ENCODE results near the gene ANKRD44. TPM values are rescaled to one million over a fixed set of nuclear protein-coding genes. Genes with fewer than 3 reads are reported as not detected.

ANKRD44 gene
- total RNA-seq, 1 experiment from 2014 or later = 0.85 TPM

DNA sequence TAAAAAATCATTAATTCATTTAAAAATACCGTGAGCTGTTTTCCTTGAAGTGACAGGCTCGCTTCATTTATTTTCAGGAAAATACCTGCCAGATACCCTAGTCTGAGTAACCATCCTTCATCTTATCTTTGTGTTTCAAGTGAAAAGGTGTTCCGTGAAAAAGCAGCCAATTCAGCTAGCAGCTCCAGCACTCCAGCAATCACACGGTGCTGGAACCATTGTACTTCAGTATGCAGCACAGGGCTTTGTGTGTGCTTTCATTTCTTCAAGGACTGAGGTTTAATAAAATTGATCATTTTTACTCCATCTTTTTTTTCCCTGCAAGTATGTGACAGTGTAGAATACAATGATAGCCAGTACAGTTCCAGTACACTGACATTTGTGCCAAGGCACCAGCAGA lies 344.9 kb downstream of the ANKRD44 start:
- no peaks in the 10 kb centered on the region for H3K36me3 ChIP-seq
- H3K4me1 ChIP-seq = no peaks in the 10 kb centered on the region
- DNase-seq = no peak
- no peak overlapping the region for H3K4me3 ChIP-seq
- no peaks in the 10 kb centered on the region for H3K9me3 ChIP-seq (replicated peaks)
- H3K27me3 ChIP-seq = no peaks in the 10 kb centered on the region
- H3K27ac ChIP-seq = no peak overlapping the region

DNA sequence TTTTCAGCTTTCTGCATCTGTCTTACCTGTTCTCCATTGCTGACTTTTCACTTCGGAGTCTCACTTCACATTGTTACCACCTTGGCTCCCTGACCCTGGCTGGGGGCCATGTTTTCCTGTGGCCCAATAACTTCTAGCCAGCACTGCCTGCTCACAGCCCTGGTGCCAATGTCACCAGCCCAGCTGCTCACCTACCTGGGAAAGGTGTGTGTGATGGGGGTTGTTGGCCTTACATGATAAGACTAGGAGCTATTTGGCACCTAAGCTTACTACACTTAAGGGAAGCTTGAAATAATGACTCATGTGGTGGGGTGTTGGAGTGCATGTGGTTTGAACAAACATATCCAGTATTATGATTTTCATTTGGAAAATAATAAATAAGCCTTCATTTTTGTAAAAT lies 346.6 kb downstream of the ANKRD44 start:
- no peaks in the 10 kb centered on the region for H3K36me3 ChIP-seq
- H3K4me1 ChIP-seq = no peaks in the 10 kb centered on the region
- no peak for DNase-seq
- no peaks in the 10 kb centered on the region for H3K27me3 ChIP-seq
- H3K9me3 ChIP-seq (replicated peaks) = no peaks in the 10 kb centered on the region
- no peak overlapping the region for H3K4me3 ChIP-seq
- H3K27ac ChIP-seq = no peak overlapping the region

GRCh38 chr2:196963043-196963442 lies 347.5 kb downstream of the ANKRD44 start:
- H3K4me1 ChIP-seq = no peaks in the 10 kb centered on the region
- H3K27me3 ChIP-seq = no peaks in the 10 kb centered on the region
- H3K36me3 ChIP-seq = no peaks in the 10 kb centered on the region
- no peak for DNase-seq
- no peak overlapping the region for H3K27ac ChIP-seq
- no peak overlapping the region for H3K4me3 ChIP-seq
- H3K9me3 ChIP-seq (replicated peaks) = no peaks in the 10 kb centered on the region

DNA sequence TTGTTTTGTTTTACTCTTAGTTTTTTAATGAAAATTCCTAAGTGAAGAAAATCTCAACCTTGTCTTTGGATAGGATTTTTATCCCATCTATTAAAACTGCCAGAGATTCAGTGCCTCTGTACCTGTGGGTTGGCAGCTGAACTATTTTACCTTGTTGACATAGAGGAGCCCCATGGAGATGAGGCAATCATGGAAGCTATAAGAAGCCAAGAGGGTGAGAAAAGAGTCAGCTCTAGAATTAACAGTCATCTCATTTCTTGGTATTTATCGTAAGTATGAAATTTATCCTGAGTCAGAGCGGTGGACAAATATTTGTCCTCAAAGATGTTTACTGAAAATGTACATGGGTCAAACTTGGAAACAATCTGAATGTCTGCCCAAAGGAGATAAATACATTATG lies 348.3 kb downstream of the ANKRD44 start:
- Histone ChIP-seq H3K4me1 (no peaks in the 10 kb centered on the region), H3K27me3 (no peaks in the 10 kb centered on the region), H3K36me3 (no peaks in the 10 kb centered on the region), H3K9me3 (replicated peaks) (no peaks in the 10 kb centered on the region), H3K27ac (no peak overlapping the region), H3K4me3 (no peak overlapping the region)
- DNase-seq = no peak

DNA sequence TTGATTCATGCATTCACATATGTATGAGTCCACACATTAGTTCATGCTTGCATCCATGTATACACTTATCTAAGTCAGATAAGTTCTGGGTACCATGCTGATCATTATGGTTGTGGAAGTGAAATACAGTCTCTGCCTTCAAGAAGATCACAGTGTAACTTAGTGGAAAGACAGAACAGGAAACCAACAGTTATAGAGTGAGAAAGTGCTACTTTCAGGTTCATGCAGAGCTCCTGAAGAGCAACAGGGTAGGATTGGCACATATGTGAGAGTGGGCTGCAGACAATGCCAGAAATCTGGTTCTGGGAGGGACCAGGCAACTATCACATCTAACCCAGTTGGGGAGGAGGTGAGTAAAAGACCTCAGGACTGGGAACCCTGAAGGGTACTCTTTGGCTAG lies 348.7 kb downstream of the ANKRD44 start:
- H3K27me3 ChIP-seq = no peaks in the 10 kb centered on the region
- no peak for DNase-seq
- no peaks in the 10 kb centered on the region for H3K4me1 ChIP-seq
- H3K36me3 ChIP-seq = no peaks in the 10 kb centered on the region
- no peaks in the 10 kb centered on the region for H3K9me3 ChIP-seq (replicated peaks)
- H3K4me3 ChIP-seq = no peak overlapping the region
- no peak overlapping the region for H3K27ac ChIP-seq

DNA sequence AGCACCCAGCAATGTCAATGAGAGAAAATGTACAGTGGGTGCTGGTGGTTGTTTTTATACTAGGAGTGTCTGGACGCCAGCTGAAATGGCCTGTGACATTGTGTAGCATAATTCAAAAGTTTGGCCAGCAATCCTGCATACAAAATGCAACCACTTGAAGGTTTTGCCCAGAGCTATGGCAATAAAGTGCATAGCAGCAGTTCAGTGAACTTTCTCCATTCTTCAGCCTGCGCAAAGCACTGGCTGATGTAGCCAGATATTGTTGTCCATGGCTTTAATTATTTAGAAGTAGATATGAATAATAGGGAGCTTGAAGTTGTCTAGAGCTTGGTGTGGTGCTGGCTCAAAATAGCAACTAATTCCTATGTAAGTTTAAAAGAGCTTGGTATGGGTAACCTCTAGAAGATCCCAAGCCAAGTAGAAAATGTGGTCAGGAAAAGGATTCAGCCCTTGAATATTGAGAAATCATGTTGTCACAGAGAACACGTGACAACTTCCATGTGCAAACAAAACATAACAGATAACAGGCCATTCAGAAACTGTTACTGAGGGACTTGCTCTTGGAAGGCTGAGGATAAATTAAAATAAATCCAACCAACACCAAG lies 350.7 kb downstream of the ANKRD44 start:
- Histone ChIP-seq H3K27ac (no peak overlapping the region), H3K27me3 (no peaks in the 10 kb centered on the region), H3K9me3 (replicated peaks) (no peaks in the 10 kb centered on the region), H3K36me3 (no peaks in the 10 kb centered on the region), H3K4me3 (no peak overlapping the region), H3K4me1 (no peaks in the 10 kb centered on the region)
- DNase-seq = no peak

GRCh38 chr2:196959281-196959680 lies 351.3 kb downstream of the ANKRD44 start:
- H3K4me1 ChIP-seq = no peaks in the 10 kb centered on the region
- H3K27ac ChIP-seq = no peak overlapping the region
- H3K9me3 ChIP-seq (replicated peaks) = no peaks in the 10 kb centered on the region
- DNase-seq = no peak
- no peaks in the 10 kb centered on the region for H3K27me3 ChIP-seq
- H3K36me3 ChIP-seq = no peaks in the 10 kb centered on the region
- H3K4me3 ChIP-seq = no peak overlapping the region

DNA sequence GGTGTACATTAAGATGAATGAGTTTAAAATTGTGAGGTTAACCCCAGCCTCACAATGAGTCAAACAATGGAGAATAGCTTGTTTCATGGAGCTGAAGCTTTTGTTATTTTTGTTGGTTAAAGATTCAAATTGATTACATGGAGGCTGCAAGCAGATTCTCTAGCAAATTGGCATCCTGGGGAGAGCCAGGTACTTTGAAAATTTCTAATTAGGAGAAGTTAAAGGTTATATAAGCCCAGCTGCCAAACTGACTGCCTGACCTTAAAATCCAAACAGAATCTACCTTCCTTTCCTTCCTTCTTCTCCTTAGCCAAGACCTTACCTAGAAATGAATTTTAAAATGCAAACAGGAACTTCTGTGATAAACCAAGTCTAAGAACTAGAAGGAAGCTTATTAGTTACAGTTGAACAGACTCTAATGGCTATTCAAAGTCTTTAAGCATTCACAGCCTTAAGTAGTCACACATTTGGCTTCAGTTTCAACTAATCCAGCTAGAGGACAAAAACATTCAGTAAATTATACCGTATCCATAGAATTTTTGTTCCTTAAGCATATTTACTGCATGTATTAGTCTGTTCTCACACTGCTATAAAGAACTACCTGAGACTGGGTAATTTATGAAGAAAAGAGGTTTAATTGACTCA lies 352.6 kb downstream of the ANKRD44 start:
- Histone ChIP-seq H3K9me3 (replicated peaks) (no peaks in the 10 kb centered on the region), H3K27ac (no peak overlapping the region), H3K27me3 (no peaks in the 10 kb centered on the region), H3K36me3 (no peaks in the 10 kb centered on the region), H3K4me3 (no peak overlapping the region), H3K4me1 (no peaks in the 10 kb centered on the region)
- no peak for DNase-seq

DNA sequence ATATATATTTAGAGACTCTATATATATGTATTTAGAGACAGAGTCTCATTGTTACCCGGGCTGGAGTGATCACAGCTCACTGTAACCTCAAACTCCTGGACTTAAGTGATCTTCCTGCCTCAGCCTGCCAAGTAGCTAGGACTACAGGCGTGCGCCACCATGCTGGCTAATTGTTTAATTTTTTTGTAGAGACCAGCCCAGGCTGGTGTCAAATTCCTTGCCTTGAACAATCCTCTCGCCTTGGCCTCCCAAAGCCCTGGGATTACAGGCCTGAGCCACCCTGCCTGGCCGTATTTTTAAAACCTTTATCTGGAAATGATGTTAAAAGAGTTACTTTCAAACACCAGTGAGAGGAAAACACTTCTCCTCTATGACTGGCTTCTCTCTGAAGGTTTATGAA lies 353.1 kb downstream of the ANKRD44 start:
- peak; percentile 6 to 28 for DNase-seq
- H3K27ac ChIP-seq = no peak overlapping the region
- H3K4me3 ChIP-seq = no peak overlapping the region
- H3K36me3 ChIP-seq = no peaks in the 10 kb centered on the region
- no peaks in the 10 kb centered on the region for H3K4me1 ChIP-seq
- H3K9me3 ChIP-seq (replicated peaks) = no peaks in the 10 kb centered on the region
- no peaks in the 10 kb centered on the region for H3K27me3 ChIP-seq

- no peaks in the 10 kb centered on the region for H3K9me3 ChIP-seq (replicated peaks)
- H3K27ac ChIP-seq = no peak overlapping the region
- no peaks in the 10 kb centered on the region for H3K27me3 ChIP-seq
- DNase-seq = no peak
- no peak overlapping the region for H3K4me3 ChIP-seq
- no peaks in the 10 kb centered on the region for H3K36me3 ChIP-seq
- no peaks in the 10 kb centered on the region for H3K4me1 ChIP-seq
Observed at GRCh38 chr2:196956069-196956468, 354.5 kb downstream of the ANKRD44 start.

DNA sequence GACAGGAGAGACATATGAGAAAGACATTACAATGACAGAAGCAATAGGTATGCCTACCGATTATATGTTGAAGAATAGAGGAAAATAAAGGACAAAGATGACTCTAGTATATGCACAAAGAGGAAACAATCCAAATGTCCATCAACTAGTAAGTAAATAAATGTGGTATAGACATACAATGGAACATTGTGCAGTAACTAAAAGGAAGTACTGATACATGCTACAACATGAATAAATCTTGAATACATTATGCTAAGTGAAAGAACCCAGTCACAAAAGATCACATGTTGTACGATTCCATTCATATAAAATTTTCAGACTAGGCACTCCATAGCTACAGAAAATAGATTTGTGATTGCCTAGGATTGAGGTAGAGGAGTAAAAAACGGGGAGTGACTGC lies 355.5 kb downstream of the ANKRD44 start:
- DNase-seq = no peak
- H3K4me1 ChIP-seq = no peaks in the 10 kb centered on the region
- no peak overlapping the region for H3K4me3 ChIP-seq
- H3K36me3 ChIP-seq = no peaks in the 10 kb centered on the region
- H3K9me3 ChIP-seq (replicated peaks) = no peaks in the 10 kb centered on the region
- no peaks in the 10 kb centered on the region for H3K27me3 ChIP-seq
- no peak overlapping the region for H3K27ac ChIP-seq

GRCh38 chr2:196954001-196954400 lies 356.6 kb downstream of the ANKRD44 start:
- Histone ChIP-seq H3K36me3 (no peaks in the 10 kb centered on the region), H3K27ac (no peak overlapping the region), H3K4me3 (no peak overlapping the region), H3K27me3 (no peaks in the 10 kb centered on the region), H3K4me1 (no peaks in the 10 kb centered on the region), H3K9me3 (replicated peaks) (no peaks in the 10 kb centered on the region)
- no peak for DNase-seq

DNA sequence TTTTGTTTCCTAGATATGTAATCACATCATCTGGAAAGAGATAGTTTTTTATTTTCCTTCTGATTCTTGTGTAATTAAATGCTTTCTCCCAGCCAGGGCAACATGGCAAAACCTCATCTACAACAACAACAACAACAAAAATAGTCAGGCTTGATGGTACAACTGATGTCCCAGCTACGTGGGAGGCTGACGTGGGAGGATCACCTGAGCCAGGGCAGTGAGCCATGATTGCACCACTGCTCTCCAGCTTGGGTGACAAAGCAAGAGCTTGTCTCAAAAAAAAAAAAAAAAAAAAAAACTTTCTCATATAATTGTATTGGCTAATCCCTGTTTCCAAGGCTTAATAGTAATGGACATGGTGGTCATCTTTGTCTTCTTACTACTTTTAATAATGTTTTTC lies 357.6 kb downstream of the ANKRD44 start:
- Histone ChIP-seq H3K9me3 (replicated peaks) (no peaks in the 10 kb centered on the region), H3K4me1 (no peaks in the 10 kb centered on the region), H3K27ac (no peak overlapping the region), H3K36me3 (no peaks in the 10 kb centered on the region), H3K27me3 (no peaks in the 10 kb centered on the region), H3K4me3 (no peak overlapping the region)
- no peak for DNase-seq

- H3K27ac ChIP-seq = no peak overlapping the region
- no peaks in the 10 kb centered on the region for H3K27me3 ChIP-seq
- H3K36me3 ChIP-seq = no peaks in the 10 kb centered on the region
- no peak for DNase-seq
- H3K4me3 ChIP-seq = no peak overlapping the region
- H3K4me1 ChIP-seq = no peaks in the 10 kb centered on the region
- H3K9me3 ChIP-seq (replicated peaks) = no peaks in the 10 kb centered on the region
Observed at GRCh38 chr2:196951973-196952372, 358.6 kb downstream of the ANKRD44 start.

DNA sequence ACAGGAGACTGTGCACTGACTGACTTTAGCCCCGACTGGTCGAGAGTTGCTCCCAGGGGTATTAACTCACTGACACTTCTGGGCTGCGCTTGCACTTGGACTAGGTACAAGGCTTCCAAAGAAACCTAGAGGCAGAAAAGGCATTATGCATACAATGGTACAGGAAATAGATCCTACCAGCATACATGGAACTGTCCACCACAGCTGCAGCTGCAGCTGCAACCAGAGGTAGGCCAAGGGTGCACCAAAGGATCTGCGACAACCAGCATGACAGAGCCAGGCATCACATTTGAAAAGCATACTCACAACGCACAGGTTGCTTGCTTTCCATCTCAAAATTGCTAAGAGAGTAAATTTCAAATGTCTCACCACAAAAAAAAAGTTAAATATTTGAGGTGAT lies 361.5 kb downstream of the ANKRD44 start:
- H3K27ac ChIP-seq = no peak overlapping the region
- H3K27me3 ChIP-seq = no peaks in the 10 kb centered on the region
- DNase-seq = no peak
- no peak overlapping the region for H3K4me3 ChIP-seq
- no peaks in the 10 kb centered on the region for H3K9me3 ChIP-seq (replicated peaks)
- H3K36me3 ChIP-seq = no peaks in the 10 kb centered on the region
- H3K4me1 ChIP-seq = no peaks in the 10 kb centered on the region

GRCh38 chr2:196944570-196944969 lies 366.0 kb downstream of the ANKRD44 start:
- H3K27me3 ChIP-seq = no peaks in the 10 kb centered on the region
- no peak for DNase-seq
- no peaks in the 10 kb centered on the region for H3K9me3 ChIP-seq (replicated peaks)
- H3K4me1 ChIP-seq = no peaks in the 10 kb centered on the region
- H3K4me3 ChIP-seq = no peak overlapping the region
- no peak overlapping the region for H3K27ac ChIP-seq
- no peaks in the 10 kb centered on the region for H3K36me3 ChIP-seq

Measured in SJCRH30 (cell line).